HG02852 (cell line): Measurements from ENCODE around the gene HCST.
A peak's percentile ranks its signal among the peaks of the same experiment; 100 is the strongest.
"Not testable (repeated sequence)": the region's sequence is repeated elsewhere in the genome, so short reads cannot be mapped to it uniquely, and the experiment has no call there.

Source experiments
- ATAC-seq: cut with Tn5 transposase; IDR thresholded peaks from one replicate; pipeline ENCODE4 v1.9.1; 2021; ENCODE audit warnings: mild to moderate bottlenecking, moderate library complexity; ENCODE audit not compliant: unreplicated experiment

Gene HCST

GRCh38 chr19:35903550-35904179 lies 1.3 kb downstream of the HCST start:
- peak; percentile 30 for ATAC-seq

GRCh38 chr19:35904311-35905068 lies 2.2 kb downstream of the HCST start:
- ATAC-seq = no peak

- ATAC-seq = no peak
Measured at GRCh38 chr19:35905178-35905727, 2.9 kb downstream of the HCST start.

- no peak for ATAC-seq
Measured at GRCh38 chr19:35907377-35907745, 5.0 kb downstream of the HCST start.

GRCh38 chr19:35908010-35908441 lies 5.7 kb downstream of the HCST start, which contains the start of gene TYROBP:
Gene TYROBP, minus strand, starts transcription at chr19:35908295. Its CDS starts 67 bp downstream, at chr19:35908228.
- no peak for ATAC-seq

GRCh38 chr19:35908973-35909683 lies 6.8 kb downstream of the HCST start:
- ATAC-seq = no peak

GRCh38 chr19:35909684-35910035 lies 7.3 kb downstream of the HCST start:
- no peak for ATAC-seq

GRCh38 chr19:35910355-35910754 lies 8.0 kb downstream of the HCST start:
- ATAC-seq = not testable (repeated sequence)

- ATAC-seq = no peak
Measured at GRCh38 chr19:35911173-35911572, 8.8 kb downstream of the HCST start.

GRCh38 chr19:35911790-35912189 lies 9.5 kb downstream of the HCST start:
- no peak for ATAC-seq

- no peak for ATAC-seq
Measured at GRCh38 chr19:35913589-35913988, 11.3 kb downstream of the HCST start.

GRCh38 chr19:35915443-35915842 lies 13.1 kb downstream of the HCST start:
- ATAC-seq = no peak

- no peak for ATAC-seq
Measured at GRCh38 chr19:35919306-35919705, 17.0 kb downstream of the HCST start.

- ATAC-seq = no peak
Measured at GRCh38 chr19:35921012-35921411, 18.7 kb downstream of the HCST start.

GRCh38 chr19:35925501-35925900 lies 23.2 kb downstream of the HCST start:
- no peak for ATAC-seq

- no peak for ATAC-seq
Measured at GRCh38 chr19:35928507-35928906, 26.2 kb downstream of the HCST start.

- no peak for ATAC-seq
Measured at GRCh38 chr19:35929876-35930275, 27.5 kb downstream of the HCST start.

- ATAC-seq = peak; percentile 91
Measured at GRCh38 chr19:35931161-35931873, 29.0 kb downstream of the HCST start.

GRCh38 chr19:35931874-35932202 lies 29.5 kb downstream of the HCST start:
- no peak for ATAC-seq

- ATAC-seq = no peak
Measured at GRCh38 chr19:35932291-35932936, 30.1 kb downstream of the HCST start.
